A549 (cell line): ENCODE results near the gene CARD10. TPM values are rescaled to one million over a fixed set of nuclear protein-coding genes. Genes with fewer than 3 reads are reported as not detected.

Source experiments
- ATAC-seq, 2 experiments: fragments of 200-7000 bp in 1 of 2; fragments of >200 bp in 1 of 2; cut with Nextera tagmentation in 1 of 2; cut with Tn5 transposase in 1 of 2; 3 replicates each; pipeline versions ENCODE4 v1.8.0 to v1.9.1; 2018 to 2020; ENCODE audit warnings: mild to moderate bottlenecking in 1 of 2, moderate library complexity in 1 of 2
- CTCF ChIA-PET: fragments of 300-600 bp; sonication (Branson Sonifier 250); formaldehyde crosslinking; extraction: SDS; loops from one replicate; lab custom pipeline; 2021; ENCODE audit warnings: antibody characterized with exemption, inconsistent platforms; lab: Yijun Ruan, JAX
- POLR2A ChIA-PET: fragments of 350-600 bp; formaldehyde crosslinking; extraction: SDS; loops from one replicate; lab custom pipeline; 2021; ENCODE audit warnings: antibody characterized with exemption, inconsistent platforms; lab: Yijun Ruan, JAX
- DNase-seq, 2 experiments: peaks; one replicate each; pipeline versions ENCODE4 v3.0.0 to v3.0.0-alpha.2; 2011 to 2016; ENCODE audit warnings: low read depth in 1 of 2, low spot score in 1 of 2
- FAIRE-seq: peaks from 2 replicates; lab custom pipeline; 2011; peaks lifted over from hg19 to GRCh38; lab: Jason Lieb, UNC
- H3K27ac ChIP-seq, 2 experiments: fragments of >200 bp; sonication (Bioruptor Twin); formaldehyde crosslinking; 3 replicates each; pipeline ENCODE4 v1.5.1; 2016 to 2017
- H3K4me1 ChIP-seq: fragments of >200 bp; sonication (Bioruptor Twin); formaldehyde crosslinking; 3 replicates; pipeline ENCODE4 v1.6.1; 2016
- H3K4me2 ChIP-seq: fragments of >200 bp; sonication (Bioruptor Twin); formaldehyde crosslinking; 3 replicates; pipeline ENCODE4 v1.6.1; 2016
- H3K4me3 ChIP-seq: fragments of >200 bp; sonication (Bioruptor Twin); formaldehyde crosslinking; 3 replicates; pipeline ENCODE4 v1.5.1; 2016
- H3K9me3 ChIP-seq: fragments of >200 bp; sonication (Bioruptor Twin); formaldehyde crosslinking; 3 replicates; pipeline ENCODE4 v1.6.1; 2016
- CEBPB ChIP-seq, 2 experiments: fragments of >200 bp in 1 of 2; sonication (Bioruptor Twin) in 1 of 2; formaldehyde crosslinking in 1 of 2; IDR thresholded peaks; 2 replicates each; pipeline ENCODE4 v1.6.1; 2012 to 2016
- CHD4 ChIP-seq: fragments of 200-600 bp; sonication (generic); IDR thresholded peaks from 2 replicates; pipeline ENCODE4 v1.6.1; 2016; ENCODE audit warnings: antibody characterized with exemption, mild to moderate bottlenecking, borderline replicate concordance
- HEYL ChIP-seq: fragments of 250-450 bp; sonication (Bioruptor Pico); IDR thresholded peaks from 2 replicates; pipeline ENCODE4 v1.8.0; 2021; ENCODE audit warnings: mild to moderate bottlenecking, moderate library complexity
- MAFK ChIP-seq: fragments of 450-650 bp; IDR thresholded peaks from 2 replicates; pipeline ENCODE4 v1.6.1; 2014; ENCODE audit not compliant: partially characterized antibody
- MAZ ChIP-seq: fragments of 150-350 bp; IDR thresholded peaks from 2 replicates; pipeline ENCODE4 v1.6.1; 2014; ENCODE audit warnings: antibody characterized with exemption, low read depth, low read length, borderline replicate concordance
- RAD21 ChIP-seq, 2 experiments: fragments of >200 bp in 1 of 2; sonication (Bioruptor Twin) in 1 of 2; formaldehyde crosslinking in 1 of 2; IDR thresholded peaks in 1 of 2; conservative IDR thresholded peaks in 1 of 2; 2 replicates in 1 of 2; 3 replicates in 1 of 2; pipeline ENCODE4 v1.6.1; 2012 to 2018; ENCODE audit warnings: inconsistent platforms in 1 of 2
- RNF2 ChIP-seq: fragments of 200-600 bp; sonication (generic); IDR thresholded peaks from 2 replicates; pipeline ENCODE4 v1.6.1; 2016; ENCODE audit warnings: low read depth, mild to moderate bottlenecking, antibody characterized with exemption, moderate library complexity, borderline replicate concordance
- SMC3 ChIP-seq: fragments of >200 bp; sonication (Bioruptor Twin); formaldehyde crosslinking; IDR thresholded peaks from 3 replicates; pipeline ENCODE4 v1.6.1; 2018; ENCODE audit warnings: inconsistent platforms
- TP53 ChIP-seq: fragments of 250-450 bp; sonication (Bioruptor Pico); IDR thresholded peaks from 2 replicates; pipeline ENCODE4 v1.5.0; 2021; ENCODE audit warnings: mild to moderate bottlenecking, moderate library complexity
- ZFP36 ChIP-seq: fragments of 450-650 bp; IDR thresholded peaks from 2 replicates; pipeline ENCODE4 v1.6.1; 2014; ENCODE audit warnings: borderline replicate concordance; ENCODE audit not compliant: partially characterized antibody
- WGBS: methylation state at CpG from one replicate; pipeline ENCODE4 v1.1.6; 2017; ENCODE audit errors: missing lambda C conversion rate; 5-methylcytosine and 5-hydroxymethylcytosine counted together
- polyA plus RNA-seq, 4 experiments: library from polyadenylated mRNA; depleted of rRNA in 3 of 4; stranded (reverse); fragments of >200 nt; fragmentation: RNase III in 1 of 4; extraction: RNeasy Plus Mini Kit Qiagen cat#74134 plus additional on column Dnase treatment in 1 of 4; gene quantifications; 2 replicates in 3 of 4; 3 replicates in 1 of 4; pipeline ENCODE4 v1.2.3, GENCODE V29; 2011 to 2017
- TF ChIP-seq, protein P1 (sequence below): fragments of 200-600 bp; sonication (generic); IDR thresholded peaks from 2 replicates; pipeline ENCODE4 v1.6.1; 2016; ENCODE audit warnings: antibody characterized with exemption, mild to moderate bottlenecking, moderate library complexity
- TF ChIP-seq, protein P2 (sequence below): IDR thresholded peaks from 2 replicates; pipeline ENCODE4 v1.6.1; 2012
- TF ChIP-seq, protein P3 (sequence below): fragments of >200 bp; sonication (Bioruptor Twin); formaldehyde crosslinking; IDR thresholded peaks from 3 replicates; pipeline ENCODE4 v1.5.1; 2016
- TF ChIP-seq, protein P4 (sequence below): fragments of 250-450 bp; sonication (Bioruptor Pico); IDR thresholded peaks from 2 replicates; pipeline ENCODE4 v1.5.0; 2021; ENCODE audit warnings: mild to moderate bottlenecking, moderate library complexity, borderline replicate concordance
- TF ChIP-seq, protein P5 (sequence below): fragments of 250-450 bp; sonication (Bioruptor Pico); IDR thresholded peaks from 2 replicates; pipeline ENCODE4 v1.5.0; 2020; ENCODE audit warnings: low read depth, mild to moderate bottlenecking, moderate library complexity

The CARD10 gene
- polyA plus RNA-seq, 2 of the 4 experiments (the other 2 are of a cell fraction) = 8.3 to 15.3 TPM

DNA sequence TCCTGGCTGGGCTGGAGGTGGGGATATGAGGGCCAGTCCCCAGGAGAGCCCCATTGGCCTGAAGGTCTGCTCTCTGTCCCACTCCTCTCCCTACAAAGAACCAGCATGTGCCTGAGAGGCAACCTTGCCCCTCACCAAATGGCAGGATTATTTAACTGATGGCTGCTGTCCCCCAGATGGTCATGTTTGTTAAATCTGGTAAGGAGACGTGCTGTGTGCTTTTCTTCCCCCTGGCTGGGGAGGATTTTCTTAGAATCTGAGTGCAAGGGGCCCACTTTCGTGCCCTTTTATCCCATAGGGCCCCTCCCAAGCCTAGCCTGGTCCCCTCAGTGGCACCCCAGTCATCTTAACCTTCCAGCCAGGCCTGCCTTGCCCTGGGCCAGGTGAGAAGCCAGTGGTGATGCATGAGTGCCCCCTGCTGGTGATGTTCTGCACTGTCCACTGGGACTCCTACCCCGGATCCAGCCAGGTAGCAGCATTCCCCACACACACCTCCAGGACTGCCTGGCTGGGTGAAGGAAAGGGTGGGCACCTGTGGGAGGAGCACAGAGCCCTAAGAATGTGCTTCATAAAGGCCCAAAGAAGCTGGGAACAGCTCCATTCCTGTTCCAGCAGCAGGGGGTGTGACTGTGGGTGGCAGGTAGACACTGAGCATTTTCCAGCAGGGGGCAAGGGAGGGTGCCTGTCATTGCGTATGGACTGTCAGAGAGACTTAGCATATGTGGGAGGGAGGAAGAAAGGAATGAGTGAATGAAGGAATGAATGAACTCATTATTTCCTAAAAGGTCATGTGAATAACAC, 61.9 kb downstream of the CARD10 start:
- Histone ChIP-seq H3K9me3 (peaks cover 7% of the 10 kb centered on the region), H3K4me2 (no peak overlapping the region), H3K4me1 (peaks cover 33% of the 10 kb centered on the region), H3K27ac (peak overlapping the region; percentile 91 to 99), H3K4me3 (no peak overlapping the region)
- CTCF ChIA-PET = interaction anchor here (0.6 to 7.2 kb wide), 51 partner anchors 8 to 426 kb away, joined by 3 to 134 read pairs (median 4); partner anchors contain the start of gene MFNG
- TF ChIP-seq CEBPB (IDR thresholded peaks at IDR 0.05) = no peak
- peak; percentile 96 for TF ChIP-seq SMC3
- TF ChIP-seq, protein P1, sequence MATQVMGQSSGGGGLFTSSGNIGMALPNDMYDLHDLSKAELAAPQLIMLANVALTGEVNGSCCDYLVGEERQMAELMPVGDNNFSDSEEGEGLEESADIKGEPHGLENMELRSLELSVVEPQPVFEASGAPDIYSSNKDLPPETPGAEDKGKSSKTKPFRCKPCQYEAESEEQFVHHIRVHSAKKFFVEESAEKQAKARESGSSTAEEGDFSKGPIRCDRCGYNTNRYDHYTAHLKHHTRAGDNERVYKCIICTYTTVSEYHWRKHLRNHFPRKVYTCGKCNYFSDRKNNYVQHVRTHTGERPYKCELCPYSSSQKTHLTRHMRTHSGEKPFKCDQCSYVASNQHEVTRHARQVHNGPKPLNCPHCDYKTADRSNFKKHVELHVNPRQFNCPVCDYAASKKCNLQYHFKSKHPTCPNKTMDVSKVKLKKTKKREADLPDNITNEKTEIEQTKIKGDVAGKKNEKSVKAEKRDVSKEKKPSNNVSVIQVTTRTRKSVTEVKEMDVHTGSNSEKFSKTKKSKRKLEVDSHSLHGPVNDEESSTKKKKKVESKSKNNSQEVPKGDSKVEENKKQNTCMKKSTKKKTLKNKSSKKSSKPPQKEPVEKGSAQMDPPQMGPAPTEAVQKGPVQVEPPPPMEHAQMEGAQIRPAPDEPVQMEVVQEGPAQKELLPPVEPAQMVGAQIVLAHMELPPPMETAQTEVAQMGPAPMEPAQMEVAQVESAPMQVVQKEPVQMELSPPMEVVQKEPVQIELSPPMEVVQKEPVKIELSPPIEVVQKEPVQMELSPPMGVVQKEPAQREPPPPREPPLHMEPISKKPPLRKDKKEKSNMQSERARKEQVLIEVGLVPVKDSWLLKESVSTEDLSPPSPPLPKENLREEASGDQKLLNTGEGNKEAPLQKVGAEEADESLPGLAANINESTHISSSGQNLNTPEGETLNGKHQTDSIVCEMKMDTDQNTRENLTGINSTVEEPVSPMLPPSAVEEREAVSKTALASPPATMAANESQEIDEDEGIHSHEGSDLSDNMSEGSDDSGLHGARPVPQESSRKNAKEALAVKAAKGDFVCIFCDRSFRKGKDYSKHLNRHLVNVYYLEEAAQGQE = no peak
- TF ChIP-seq, protein P2, sequence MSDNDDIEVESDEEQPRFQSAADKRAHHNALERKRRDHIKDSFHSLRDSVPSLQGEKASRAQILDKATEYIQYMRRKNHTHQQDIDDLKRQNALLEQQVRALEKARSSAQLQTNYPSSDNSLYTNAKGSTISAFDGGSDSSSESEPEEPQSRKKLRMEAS = 0 out of 2 replicates have a peak, but pooled peaks have one; percentile 39
- TF ChIP-seq, protein P3, sequence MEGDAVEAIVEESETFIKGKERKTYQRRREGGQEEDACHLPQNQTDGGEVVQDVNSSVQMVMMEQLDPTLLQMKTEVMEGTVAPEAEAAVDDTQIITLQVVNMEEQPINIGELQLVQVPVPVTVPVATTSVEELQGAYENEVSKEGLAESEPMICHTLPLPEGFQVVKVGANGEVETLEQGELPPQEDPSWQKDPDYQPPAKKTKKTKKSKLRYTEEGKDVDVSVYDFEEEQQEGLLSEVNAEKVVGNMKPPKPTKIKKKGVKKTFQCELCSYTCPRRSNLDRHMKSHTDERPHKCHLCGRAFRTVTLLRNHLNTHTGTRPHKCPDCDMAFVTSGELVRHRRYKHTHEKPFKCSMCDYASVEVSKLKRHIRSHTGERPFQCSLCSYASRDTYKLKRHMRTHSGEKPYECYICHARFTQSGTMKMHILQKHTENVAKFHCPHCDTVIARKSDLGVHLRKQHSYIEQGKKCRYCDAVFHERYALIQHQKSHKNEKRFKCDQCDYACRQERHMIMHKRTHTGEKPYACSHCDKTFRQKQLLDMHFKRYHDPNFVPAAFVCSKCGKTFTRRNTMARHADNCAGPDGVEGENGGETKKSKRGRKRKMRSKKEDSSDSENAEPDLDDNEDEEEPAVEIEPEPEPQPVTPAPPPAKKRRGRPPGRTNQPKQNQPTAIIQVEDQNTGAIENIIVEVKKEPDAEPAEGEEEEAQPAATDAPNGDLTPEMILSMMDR = peak; percentile 87
- peak; percentile 96 to 99 for TF ChIP-seq RAD21 (conservative IDR thresholded peaks at IDR 0.05 in 1 of 2, IDR thresholded peaks at IDR 0.05 in 1 of 2)
- POLR2A ChIA-PET = no interaction called here
- WGBS = 41% methylated on average over 3 of the region's 4 CpGs
- no peak for FAIRE-seq
- peak; percentile 81 to 90 for ATAC-seq
- DNase-seq = peak; percentile 67 to 70

DNA sequence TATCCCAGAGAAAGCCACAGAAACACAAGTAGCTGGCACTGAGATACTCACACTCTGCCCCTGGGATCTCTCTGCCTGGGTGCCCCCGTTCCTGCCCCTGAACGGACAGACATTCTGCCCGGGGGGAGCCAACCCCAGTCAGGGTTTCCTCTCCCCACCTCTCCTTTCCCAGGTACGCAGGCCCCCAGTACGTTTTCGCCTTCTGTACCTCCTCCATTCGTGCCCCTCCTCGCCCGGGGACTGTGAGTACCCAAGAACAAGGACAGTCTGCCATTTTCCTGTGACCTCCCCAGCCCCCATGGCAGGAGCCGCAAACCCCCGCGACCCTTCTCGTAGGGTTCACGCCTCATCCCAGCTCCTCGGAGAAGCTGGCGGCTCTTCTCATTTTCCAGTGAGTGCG, 62.9 kb downstream of the CARD10 start:
- peaks cover 9% of the 10 kb centered on the region for H3K9me3 ChIP-seq
- H3K4me1 ChIP-seq = peaks cover 33% of the 10 kb centered on the region
- ATAC-seq = peak in 1 of 2 experiments; percentile 32; a peak in 3 of 6 replicates
- 87% methylated on average over 17 of the region's 17 CpGs for WGBS
- peak overlapping the region; percentile 91 to 99 for H3K27ac ChIP-seq
- peak overlapping the region; percentile 96 for H3K4me2 ChIP-seq
- CTCF ChIA-PET = interaction anchor here (0.7 to 7.2 kb wide), 29 partner anchors 10 to 256 kb away, joined by 3 to 134 read pairs (median 5); partner anchors contain the start of gene MFNG
- no peak overlapping the region for H3K4me3 ChIP-seq
- DNase-seq = no peak
- POLR2A ChIA-PET = no interaction called here
- FAIRE-seq = no peak
- no peak for TF ChIP-seq MAFK
- no peak for TF ChIP-seq ZFP36
- TF ChIP-seq HEYL (CRISPR knock-in tag) = no peak
- no peak for TF ChIP-seq MAZ
- no peak for TF ChIP-seq TP53 (CRISPR knock-in tag)
- TF ChIP-seq CEBPB (IDR thresholded peaks at IDR 0.05) = no peak
- no peak for TF ChIP-seq CHD4
- no peak for TF ChIP-seq RNF2
- TF ChIP-seq, protein P4, sequence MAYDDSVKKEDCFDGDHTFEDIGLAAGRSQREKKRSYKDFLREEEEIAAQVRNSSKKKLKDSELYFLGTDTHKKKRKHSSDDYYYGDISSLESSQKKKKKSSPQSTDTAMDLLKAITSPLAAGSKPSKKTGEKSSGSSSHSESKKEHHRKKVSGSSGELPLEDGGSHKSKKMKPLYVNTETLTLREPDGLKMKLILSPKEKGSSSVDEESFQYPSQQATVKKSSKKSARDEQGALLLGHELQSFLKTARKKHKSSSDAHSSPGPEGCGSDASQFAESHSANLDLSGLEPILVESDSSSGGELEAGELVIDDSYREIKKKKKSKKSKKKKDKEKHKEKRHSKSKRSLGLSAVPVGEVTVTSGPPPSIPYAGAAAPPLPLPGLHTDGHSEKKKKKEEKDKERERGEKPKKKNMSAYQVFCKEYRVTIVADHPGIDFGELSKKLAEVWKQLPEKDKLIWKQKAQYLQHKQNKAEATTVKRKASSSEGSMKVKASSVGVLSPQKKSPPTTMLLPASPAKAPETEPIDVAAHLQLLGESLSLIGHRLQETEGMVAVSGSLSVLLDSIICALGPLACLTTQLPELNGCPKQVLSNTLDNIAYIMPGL (CRISPR knock-in tag) = no peak
- TF ChIP-seq, protein P5, sequence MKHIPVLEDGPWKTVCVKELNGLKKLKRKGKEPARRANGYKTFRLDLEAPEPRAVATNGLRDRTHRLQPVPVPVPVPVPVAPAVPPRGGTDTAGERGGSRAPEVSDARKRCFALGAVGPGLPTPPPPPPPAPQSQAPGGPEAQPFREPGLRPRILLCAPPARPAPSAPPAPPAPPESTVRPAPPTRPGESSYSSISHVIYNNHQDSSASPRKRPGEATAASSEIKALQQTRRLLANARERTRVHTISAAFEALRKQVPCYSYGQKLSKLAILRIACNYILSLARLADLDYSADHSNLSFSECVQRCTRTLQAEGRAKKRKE = no peak
